OCI-LY1 (cell line): ENCODE data around the gene LRCH1.

Experiments
- H2AFZ ChIP-seq: fragments of 200-600 bp; sonication (generic), shearing (Covaris generic); 2 replicates; pipeline ENCODE4 v1.6.0; 2014; ENCODE audit warnings: antibody characterized with exemption, mild to moderate bottlenecking, low read length
- H3F3A ChIP-seq: fragments of 200-600 bp; sonication (generic), shearing (Covaris generic); 2 replicates; pipeline ENCODE4 v1.6.0; 2014; ENCODE audit warnings: mild to moderate bottlenecking, antibody characterized with exemption, low read length, moderate library complexity; ENCODE audit not compliant: insufficient read depth
- H3K27ac ChIP-seq: fragments of 200-600 bp; sonication (generic); 2 replicates; pipeline ENCODE4 v1.5.1; 2014; ENCODE audit warnings: low read length, mixed run types, mild to moderate bottlenecking, low read depth; ENCODE audit not compliant: poor library complexity, severe bottlenecking
- H3K27me3 ChIP-seq: fragments of 200-600 bp; sonication (generic); 2 replicates; pipeline ENCODE4 v1.6.0; 2014; ENCODE audit warnings: antibody characterized with exemption, mild to moderate bottlenecking, low read length, moderate library complexity; ENCODE audit not compliant: insufficient read depth
- H3K36me3 ChIP-seq: fragments of 200-600 bp; sonication (generic); 2 replicates; pipeline ENCODE4 v1.6.1; 2014; ENCODE audit warnings: mild to moderate bottlenecking, antibody characterized with exemption, low read length, moderate library complexity, mixed read lengths; ENCODE audit not compliant: insufficient read depth
- H3K4me1 ChIP-seq: fragments of 200-600 bp; sonication (generic); 2 replicates; pipeline ENCODE4 v1.5.1; 2014; ENCODE audit warnings: mild to moderate bottlenecking, low read length, moderate library complexity; ENCODE audit not compliant: insufficient read depth, severe bottlenecking
- H3K4me2 ChIP-seq: fragments of 200-600 bp; sonication (generic), shearing (Covaris generic); 2 replicates; pipeline ENCODE4 v1.6.1; 2014; ENCODE audit warnings: low read length
- H3K4me3 ChIP-seq: fragments of 200-600 bp; sonication (generic); 2 replicates; pipeline ENCODE4 v1.5.1; 2014; ENCODE audit warnings: low read length, low read depth, mild to moderate bottlenecking, mixed read lengths; ENCODE audit not compliant: poor library complexity, severe bottlenecking
- H3K79me2 ChIP-seq: fragments of 200-600 bp; shearing (Covaris generic); 2 replicates; pipeline ENCODE4 v1.6.1; 2016; ENCODE audit warnings: mixed run types, low read length, mixed read lengths; ENCODE audit not compliant: insufficient read depth
- H3K9ac ChIP-seq: fragments of 200-600 bp; sonication (generic), shearing (Covaris generic); 2 replicates; pipeline ENCODE4 v1.6.1; 2014; ENCODE audit warnings: mild to moderate bottlenecking, low read length, mixed read lengths
- H3K9me2 ChIP-seq: fragments of 200-600 bp; sonication (generic), shearing (Covaris generic); 2 replicates; pipeline ENCODE4 v1.6.1; 2014; ENCODE audit warnings: low read depth, mild to moderate bottlenecking, low read length, mixed read lengths
- H3K9me3 ChIP-seq: fragments of 200-600 bp; shearing (Covaris generic); 2 replicates; pipeline ENCODE4 v1.6.1; 2014; ENCODE audit warnings: low read length, mixed read lengths
- H4K20me1 ChIP-seq: fragments of 200-600 bp; sonication (generic), shearing (Covaris generic); 2 replicates; pipeline ENCODE4 v1.6.0; 2016; ENCODE audit warnings: mild to moderate bottlenecking, low read length; ENCODE audit not compliant: insufficient read depth
- CTCF ChIP-seq: fragments of 200-600 bp; sonication (generic), shearing (Covaris generic); IDR thresholded peaks from 2 replicates; pipeline ENCODE4 v1.5.1; 2017; ENCODE audit warnings: mild to moderate bottlenecking, antibody characterized with exemption, low read length, moderate library complexity, mixed read lengths
- EZH2 ChIP-seq: fragments of 200-600 bp; sonication (generic), shearing (Covaris generic); IDR thresholded peaks from 2 replicates; pipeline ENCODE4 v1.8.0; 2017; ENCODE audit warnings: borderline replicate concordance, mixed run types, mild to moderate bottlenecking, antibody characterized with exemption, low read length, moderate library complexity, mixed read lengths

Gene LRCH1

GRCh38 chr13:46633416-46633815, 80.4 kb downstream of the LRCH1 start:
- Histone ChIP-seq H2AFZ (no peak overlapping the region), H3K4me3 (no peak overlapping the region), H3F3A (no peaks in the 10 kb centered on the region), H3K79me2 (no peaks in the 10 kb centered on the region), H3K36me3 (no peaks in the 10 kb centered on the region), H3K27me3 (no peaks in the 10 kb centered on the region), H3K4me2 (no peak overlapping the region), H3K4me1 (no peaks in the 10 kb centered on the region), H3K9ac (no peak overlapping the region), H3K27ac (no peak overlapping the region), H4K20me1 (peaks cover 8% of the 10 kb centered on the region), H3K9me3 (no peaks in the 10 kb centered on the region), H3K9me2 (no peaks in the 10 kb centered on the region)
- no peak for TF ChIP-seq CTCF
- no peak for TF ChIP-seq EZH2

- Histone ChIP-seq H3F3A (no peaks in the 10 kb centered on the region), H3K9ac (no peak overlapping the region), H3K36me3 (no peaks in the 10 kb centered on the region), H3K4me3 (no peak overlapping the region), H3K27me3 (no peaks in the 10 kb centered on the region), H2AFZ (no peak overlapping the region), H3K27ac (no peak overlapping the region), H3K4me1 (peaks cover 5% of the 10 kb centered on the region), H3K9me3 (no peaks in the 10 kb centered on the region), H4K20me1 (peaks cover 3% of the 10 kb centered on the region), H3K79me2 (no peaks in the 10 kb centered on the region), H3K4me2 (no peak overlapping the region), H3K9me2 (no peaks in the 10 kb centered on the region)
- TF ChIP-seq CTCF (no peak), EZH2 (no peak)
Measured at GRCh38 chr13:46636451-46636850, 83.5 kb downstream of the LRCH1 start.

- TF ChIP-seq CTCF (no peak), EZH2 (no peak)
- H3K36me3 ChIP-seq: no peaks in the 10 kb centered on the region
- H3K9me2 ChIP-seq: no peaks in the 10 kb centered on the region
- no peak overlapping the region for H2AFZ ChIP-seq
- H3K4me1 ChIP-seq: peaks cover 5% of the 10 kb centered on the region
- H3K4me2 ChIP-seq: no peak overlapping the region
- H3K27me3 ChIP-seq: no peaks in the 10 kb centered on the region
- no peak overlapping the region for H3K4me3 ChIP-seq
- H3K9ac ChIP-seq: no peak overlapping the region
- H3F3A ChIP-seq: no peaks in the 10 kb centered on the region
- peaks cover 3% of the 10 kb centered on the region for H4K20me1 ChIP-seq
- no peaks in the 10 kb centered on the region for H3K79me2 ChIP-seq
- no peak overlapping the region for H3K27ac ChIP-seq
- no peaks in the 10 kb centered on the region for H3K9me3 ChIP-seq
Measured at GRCh38 chr13:46637213-46637612, 84.2 kb downstream of the LRCH1 start.
